WTC11 (cell line): Measurements from ENCODE around the gene LILRB1. TPM values are rescaled to one million over a fixed set of nuclear protein-coding genes. Genes with fewer than 3 reads are reported as not detected.

Experiments
- ATAC-seq: fragments of 200-7000 bp; cut with Tn5 transposase; 2 replicates; pipeline ENCODE4 v1.10.0; 2021; ENCODE audit warnings: mild to moderate bottlenecking, moderate library complexity
- CTCF ChIA-PET: fragments of 300-600 bp; sonication (Branson Sonifier 250); formaldehyde crosslinking; loops from one replicate; lab custom pipeline; 2021; ENCODE audit warnings: antibody characterized with exemption; lab: Charles Lee
- POLR2A ChIA-PET: fragments of 350-600 bp; sonication (Branson Sonifier 250); formaldehyde crosslinking; loops from one replicate; lab custom pipeline; 2021; ENCODE audit warnings: antibody characterized with exemption; lab: Charles Lee
- DNase-seq: peaks from one replicate; pipeline ENCODE4 v3.0.0; 2021; ENCODE audit warnings: low spot score
- H3K27ac Mint-ChIP-seq: 2 replicates; pipeline ENCODE4 v1.8.0; 2021; ENCODE audit warnings: mixed read lengths
- H3K27me3 Mint-ChIP-seq: 2 replicates; pipeline ENCODE4 v1.8.0; 2021; ENCODE audit warnings: low read depth, mild to moderate bottlenecking, moderate library complexity, mixed read lengths
- H3K36me3 Mint-ChIP-seq: 2 replicates; pipeline ENCODE4 v1.8.0; 2021; ENCODE audit warnings: mixed read lengths
- H3K4me1 Mint-ChIP-seq: 2 replicates; pipeline ENCODE4 v1.8.0; 2022; ENCODE audit warnings: mixed read lengths
- H3K4me3 Mint-ChIP-seq: 2 replicates; pipeline ENCODE4 v1.8.0; 2021; ENCODE audit warnings: mild to moderate bottlenecking, moderate library complexity, mixed read lengths
- H3K9me3 Mint-ChIP-seq: 2 replicates; pipeline ENCODE4 v1.8.0; 2021; ENCODE audit warnings: mixed read lengths
- CDX4 ChIP-seq: fragments of 250-450 bp; sonication (Bioruptor Pico); IDR thresholded peaks from 2 replicates; pipeline ENCODE4 v1.9.0; 2021; ENCODE audit warnings: moderate library complexity, mild to moderate bottlenecking, inconsistent platforms, borderline replicate concordance
- E2F1 ChIP-seq: sonication (generic); formaldehyde crosslinking; IDR thresholded peaks from 2 replicates; pipeline ENCODE4 v1.8.0; 2022; ENCODE audit warnings: mild to moderate bottlenecking, missing genetic modification reagents
- E2F5 ChIP-seq: sonication (generic); formaldehyde crosslinking; IDR thresholded peaks from 2 replicates; pipeline ENCODE4 v1.8.1; 2022; ENCODE audit warnings: mild to moderate bottlenecking, moderate library complexity, missing genetic modification reagents
- FOXK1 ChIP-seq: sonication (generic); formaldehyde crosslinking; IDR thresholded peaks from 2 replicates; pipeline ENCODE4 v1.8.0; 2022; ENCODE audit warnings: mild to moderate bottlenecking, moderate library complexity, missing genetic modification reagents
- GTF2I ChIP-seq: fragments of 250-450 bp; sonication (Bioruptor Pico); conservative IDR thresholded peaks from 2 replicates; pipeline ENCODE4 v1.4.0; 2021; ENCODE audit warnings: mild to moderate bottlenecking
- HMGA2 ChIP-seq: fragments of 250-450 bp; sonication (Bioruptor Pico); IDR thresholded peaks from 2 replicates; pipeline ENCODE4 v1.4.0; 2021; ENCODE audit warnings: mild to moderate bottlenecking, moderate library complexity
- JAZF1 ChIP-seq: fragments of 250-450 bp; sonication (Bioruptor Pico); IDR thresholded peaks from 2 replicates; pipeline ENCODE4 v1.9.0; 2021; ENCODE audit warnings: moderate library complexity, mild to moderate bottlenecking, inconsistent platforms
- MYBL2 ChIP-seq: sonication (generic); formaldehyde crosslinking; IDR thresholded peaks from 2 replicates; pipeline ENCODE4 v1.8.1; 2023; ENCODE audit warnings: mild to moderate bottlenecking, moderate library complexity, missing genetic modification reagents
- NFATC4 ChIP-seq: fragments of 250-450 bp; sonication (Bioruptor Pico); IDR thresholded peaks from 2 replicates; pipeline ENCODE4 v1.9.0; 2021; ENCODE audit warnings: mild to moderate bottlenecking
- NFE2L1 ChIP-seq: sonication (generic); formaldehyde crosslinking; IDR thresholded peaks from 2 replicates; pipeline ENCODE4 v1.8.1; 2023; ENCODE audit warnings: missing genetic modification reagents
- PREB ChIP-seq: sonication (generic); formaldehyde crosslinking; IDR thresholded peaks from 2 replicates; pipeline ENCODE4 v1.8.1; 2022; ENCODE audit warnings: mild to moderate bottlenecking, missing genetic modification reagents, moderate library complexity, borderline replicate concordance
- PRRX2 ChIP-seq: fragments of 250-450 bp; sonication (Bioruptor Pico); IDR thresholded peaks from 2 replicates; pipeline ENCODE4 v1.8.0; 2021; ENCODE audit warnings: mild to moderate bottlenecking
- RORB ChIP-seq: fragments of 250-450 bp; sonication (Bioruptor Pico); IDR thresholded peaks from 2 replicates; pipeline ENCODE4 v1.9.0; 2021; ENCODE audit warnings: mild to moderate bottlenecking
- SOX15 ChIP-seq: fragments of 250-450 bp; sonication (Bioruptor Pico); IDR thresholded peaks from 2 replicates; pipeline ENCODE4 v1.9.0; 2021; ENCODE audit warnings: mild to moderate bottlenecking
- USF1 ChIP-seq: sonication (generic); formaldehyde crosslinking; IDR thresholded peaks from 2 replicates; pipeline ENCODE4 v1.8.0; 2022; ENCODE audit warnings: mild to moderate bottlenecking, missing genetic modification reagents
- ZMAT4 ChIP-seq: fragments of 250-450 bp; sonication (Bioruptor Pico); IDR thresholded peaks from 2 replicates; pipeline ENCODE4 v1.9.0; 2021; ENCODE audit warnings: mild to moderate bottlenecking
- ZNF138 ChIP-seq: sonication (generic); formaldehyde crosslinking; conservative IDR thresholded peaks from 2 replicates; pipeline ENCODE4 v1.8.1; 2022; ENCODE audit warnings: mild to moderate bottlenecking, moderate library complexity, missing genetic modification reagents
- ZNF317 ChIP-seq: sonication (generic); formaldehyde crosslinking; IDR thresholded peaks from 2 replicates; pipeline ENCODE4 v1.8.1; 2023; ENCODE audit warnings: low read depth, mild to moderate bottlenecking, moderate library complexity, missing genetic modification reagents, borderline replicate concordance
- ZNF396 ChIP-seq: fragments of 250-450 bp; sonication (Bioruptor Pico); IDR thresholded peaks from 2 replicates; pipeline ENCODE4 v1.8.0; 2021; ENCODE audit warnings: mild to moderate bottlenecking, moderate library complexity, borderline replicate concordance
- ZNF416 ChIP-seq: fragments of 250-450 bp; sonication (Bioruptor Pico); IDR thresholded peaks from 2 replicates; pipeline ENCODE4 v1.9.0; 2021; ENCODE audit warnings: mild to moderate bottlenecking, inconsistent platforms
- ZNF671 ChIP-seq: fragments of 250-450 bp; sonication (Bioruptor Pico); IDR thresholded peaks from 2 replicates; pipeline ENCODE4 v1.8.0; 2021; ENCODE audit warnings: mild to moderate bottlenecking
- total RNA-seq: library from RNA; stranded (reverse); gene quantifications from 3 replicates; pipeline ENCODE4 v1.2.3, GENCODE V29; 2021

The LILRB1 gene
- total RNA-seq, 1 experiment from 2014 or later = not detected

- no peak for TF ChIP-seq JAZF1 (CRISPR knock-in tag)
- TF ChIP-seq ZMAT4 (CRISPR knock-in tag) = no peak
Measured at GRCh38 chr19:54607785-54608150, 22.5 kb upstream of the LILRB1 start (continued).

GRCh38 chr19:54608205-54608604, 22.1 kb upstream of the LILRB1 start:
- Mint-ChIP-seq H3K9me3 (peaks cover 91% of the 10 kb centered on the region), H3K27ac (no peak overlapping the region)

GRCh38 chr19:54608792-54609191, 21.5 kb upstream of the LILRB1 start:
- POLR2A ChIA-PET = no interaction called here

More at GRCh38 chr19:54608205-54608604, 22.1 kb upstream of the LILRB1 start:
- DNase-seq (no peak), ATAC-seq (no peak)
- Mint-ChIP-seq H3K4me3 (no peak overlapping the region), H3K36me3 (peaks cover 60% of the 10 kb centered on the region), H3K4me1 (no peaks in the 10 kb centered on the region), H3K27me3 (peaks cover 6% of the 10 kb centered on the region; the same call in 1 of the 2 replicates)
- ChIA-PET CTCF (no interaction called here), POLR2A (no interaction called here)
- TF ChIP-seq ZNF396 (CRISPR knock-in tag) = no peak
- TF ChIP-seq HMGA2 (CRISPR knock-in tag) = no peak
- TF ChIP-seq E2F1 (CRISPR knock-in tag) = no peak
- TF ChIP-seq MYBL2 = no peak
- no peak for TF ChIP-seq GTF2I (CRISPR knock-in tag)
- no peak for TF ChIP-seq NFE2L1 (CRISPR knock-in tag)
- TF ChIP-seq PRRX2 (CRISPR knock-in tag) = no peak
- no peak for TF ChIP-seq PREB (CRISPR knock-in tag)
- no peak for TF ChIP-seq NFATC4 (CRISPR knock-in tag)
- no peak for TF ChIP-seq RORB (CRISPR knock-in tag)
- no peak for TF ChIP-seq USF1 (CRISPR knock-in tag)
- no peak for TF ChIP-seq ZNF416
- no peak for TF ChIP-seq ZNF317
- no peak for TF ChIP-seq CDX4
- TF ChIP-seq ZNF671 (CRISPR knock-in tag) = no peak
- TF ChIP-seq SOX15 (CRISPR knock-in tag) = no peak
- no peak for TF ChIP-seq FOXK1 (CRISPR knock-in tag)
- TF ChIP-seq, all 79 proteins: peak for 0

More at GRCh38 chr19:54608792-54609191, 21.5 kb upstream of the LILRB1 start:
- Mint-ChIP-seq H3K4me1 (no peaks in the 10 kb centered on the region), H3K36me3 (peaks cover 63% of the 10 kb centered on the region), H3K27me3 (peaks cover 9% of the 10 kb centered on the region; the same call in 1 of the 2 replicates), H3K9me3 (peaks cover 92% of the 10 kb centered on the region), H3K4me3 (no peak overlapping the region)
- no peak for ATAC-seq
- CTCF ChIA-PET = no interaction called here
- TF ChIP-seq RORB (CRISPR knock-in tag) (no peak), ZNF138 (CRISPR knock-in tag) (no peak), E2F5 (CRISPR knock-in tag) (no peak)
- TF ChIP-seq, all 79 proteins: peak for 0
- H3K27ac Mint-ChIP-seq = no peak overlapping the region
- DNase-seq = no peak
